ENCODE data around the gene CDH12. TPM values are rescaled to one million over a fixed set of nuclear protein-coding genes. Genes with fewer than 3 reads are reported as not detected.

The CDH12 gene
- total RNA-seq, 1 experiment from 2014 or later = not detected

DNA sequence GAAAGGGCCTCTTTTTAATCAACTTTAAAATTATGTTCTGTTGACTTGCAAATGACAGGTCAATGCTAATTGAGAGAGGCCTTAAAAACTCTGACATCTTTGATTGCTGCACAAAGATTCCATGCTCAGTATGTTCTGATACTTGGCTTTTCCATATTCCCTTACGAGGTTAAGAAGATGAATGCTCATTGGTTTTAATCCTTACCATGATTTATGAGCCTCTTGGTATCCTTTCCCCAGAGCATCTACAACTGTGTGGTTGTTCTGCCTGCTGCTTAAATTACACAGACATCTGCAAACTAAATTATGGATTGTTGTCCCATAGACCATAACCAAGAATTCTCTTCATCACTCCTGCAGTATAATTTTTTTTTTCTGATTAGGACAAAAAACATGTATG lies 352.6 kb downstream of the CDH12 start (continued):
- TF ChIP-seq, protein P1, sequence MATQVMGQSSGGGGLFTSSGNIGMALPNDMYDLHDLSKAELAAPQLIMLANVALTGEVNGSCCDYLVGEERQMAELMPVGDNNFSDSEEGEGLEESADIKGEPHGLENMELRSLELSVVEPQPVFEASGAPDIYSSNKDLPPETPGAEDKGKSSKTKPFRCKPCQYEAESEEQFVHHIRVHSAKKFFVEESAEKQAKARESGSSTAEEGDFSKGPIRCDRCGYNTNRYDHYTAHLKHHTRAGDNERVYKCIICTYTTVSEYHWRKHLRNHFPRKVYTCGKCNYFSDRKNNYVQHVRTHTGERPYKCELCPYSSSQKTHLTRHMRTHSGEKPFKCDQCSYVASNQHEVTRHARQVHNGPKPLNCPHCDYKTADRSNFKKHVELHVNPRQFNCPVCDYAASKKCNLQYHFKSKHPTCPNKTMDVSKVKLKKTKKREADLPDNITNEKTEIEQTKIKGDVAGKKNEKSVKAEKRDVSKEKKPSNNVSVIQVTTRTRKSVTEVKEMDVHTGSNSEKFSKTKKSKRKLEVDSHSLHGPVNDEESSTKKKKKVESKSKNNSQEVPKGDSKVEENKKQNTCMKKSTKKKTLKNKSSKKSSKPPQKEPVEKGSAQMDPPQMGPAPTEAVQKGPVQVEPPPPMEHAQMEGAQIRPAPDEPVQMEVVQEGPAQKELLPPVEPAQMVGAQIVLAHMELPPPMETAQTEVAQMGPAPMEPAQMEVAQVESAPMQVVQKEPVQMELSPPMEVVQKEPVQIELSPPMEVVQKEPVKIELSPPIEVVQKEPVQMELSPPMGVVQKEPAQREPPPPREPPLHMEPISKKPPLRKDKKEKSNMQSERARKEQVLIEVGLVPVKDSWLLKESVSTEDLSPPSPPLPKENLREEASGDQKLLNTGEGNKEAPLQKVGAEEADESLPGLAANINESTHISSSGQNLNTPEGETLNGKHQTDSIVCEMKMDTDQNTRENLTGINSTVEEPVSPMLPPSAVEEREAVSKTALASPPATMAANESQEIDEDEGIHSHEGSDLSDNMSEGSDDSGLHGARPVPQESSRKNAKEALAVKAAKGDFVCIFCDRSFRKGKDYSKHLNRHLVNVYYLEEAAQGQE (IDR thresholded peaks at IDR 0.05; ENCODE audit: low read depth) = no peak
- TF ChIP-seq EGR1 (IDR thresholded peaks at IDR 0.05; ENCODE audit: low read depth) = no peak
- TF ChIP-seq EZH2 (IDR thresholded peaks at IDR 0.05) = no peak
- TF ChIP-seq RAD21 (IDR thresholded peaks at IDR 0.05; ENCODE audit: low read depth) = no peak
- TF ChIP-seq YY1 (IDR thresholded peaks at IDR 0.05; ENCODE audit: extremely low read depth, insufficient replicate concordance, low read depth, low read length) = no peak
- TF ChIP-seq SRF (IDR thresholded peaks at IDR 0.05; ENCODE audit: low read depth) = no peak
- no peak for TF ChIP-seq MAX (IDR thresholded peaks at IDR 0.05)
- no peak for TF ChIP-seq ZNF274 (IDR thresholded peaks at IDR 0.05; ENCODE audit: low read depth, low read length)
- no peak for TF ChIP-seq ATF3 (IDR thresholded peaks at IDR 0.05)
- no peak for TF ChIP-seq CBX3 (IDR thresholded peaks at IDR 0.05; ENCODE audit: low read depth)

GRCh38 chr5:22496666-22497065 lies 356.5 kb downstream of the CDH12 start:
- peaks cover 19 to 24% of the 10 kb centered on the region in 2 experiments; a peak in 3 of 4 replicates for H3K9me3 ChIP-seq (ENCODE audit: control insufficient read depth in 1 of 2, insufficient read depth in 1 of 2, low read depth in 1 of 2, low read length in 2 of 2)
- no peak overlapping the region for H3K27ac ChIP-seq (ENCODE audit: low read depth, low read length)
- no peaks in the 10 kb centered on the region for H3K79me2 ChIP-seq (ENCODE audit: insufficient read depth, low read length)
- TF ChIP-seq POLR2AphosphoS5 (IDR thresholded peaks at IDR 0.05; ENCODE audit: low read depth, low read length) = no peak
- no peak for TF ChIP-seq SRF (IDR thresholded peaks at IDR 0.05; ENCODE audit: low read depth)
- no peak for TF ChIP-seq JUND (IDR thresholded peaks at IDR 0.05)
- no peak for TF ChIP-seq FOSL1 (IDR thresholded peaks at IDR 0.05; ENCODE audit: low read depth)
- no peak for TF ChIP-seq ELF1 (IDR thresholded peaks at IDR 0.05; ENCODE audit: borderline replicate concordance, low read depth)
- TF ChIP-seq, protein P1 (IDR thresholded peaks at IDR 0.05; ENCODE audit: low read depth) = no peak
- TF ChIP-seq CEBPB (IDR thresholded peaks at IDR 0.05; ENCODE audit: low read depth) = no peak
- no peak for TF ChIP-seq ZBTB33 (IDR thresholded peaks at IDR 0.05; ENCODE audit: extremely low read depth, insufficient replicate concordance, low read length)
- no peaks in the 10 kb centered on the region for H3K27me3 ChIP-seq (ENCODE audit: insufficient read depth, low read length)
- H3K4me2 ChIP-seq (ENCODE audit: low read length) = no peak overlapping the region
- DNase-seq (ENCODE audit: low read depth, low spot score) (no peak), ATAC-seq (no peak)
- no TSS peak for BruUV-seq (replicated peaks)
- intact Hi-C loops (cut with micrococcal nuclease) = no loop called here
- H3K4me1 ChIP-seq (ENCODE audit: control insufficient read depth in 1 of 2, insufficient read depth in 2 of 2, low read length in 2 of 2) = no peaks in the 10 kb centered on the region
- no peak overlapping the region for H3K4me3 ChIP-seq (replicated peaks in 1 of 2; ENCODE audit: low read depth in 1 of 2, low read length in 2 of 2)
- no peak overlapping the region for H3K9ac ChIP-seq (ENCODE audit: low read length)
- H3K9me2 ChIP-seq (ENCODE audit: insufficient read depth) = no peaks in the 10 kb centered on the region
- ChIA-PET RAD21 (ENCODE audit: low non-redundant PET in 1 of 2, low total read pairs in 2 of 2, uncharacterized antibody in 2 of 2, unreplicated experiment in 2 of 2) (no interaction called here), CTCF (no interaction called here), POLR2A (no interaction called here)
- no peaks in the 10 kb centered on the region for H4K20me1 ChIP-seq (ENCODE audit: insufficient read depth)
- no peak overlapping the region for H2AFZ ChIP-seq (ENCODE audit: low read depth, low read length, poor library complexity, severe bottlenecking)
- H3K36me3 ChIP-seq (ENCODE audit: control insufficient read depth in 1 of 2, insufficient read depth in 2 of 2, low read length in 2 of 2) = no peaks in the 10 kb centered on the region
